BJ (cell line): Measurements from ENCODE around the gene TSR3. TPM values are rescaled to one million over a fixed set of nuclear protein-coding genes. Genes with fewer than 3 reads are reported as not detected.

Experiments
- CTCF ChIA-PET: fragments of 350-600 bp; formaldehyde crosslinking; extraction: SDS; loops from one replicate; lab custom pipeline; 2021; ENCODE audit warnings: antibody characterized with exemption, inconsistent platforms; lab: Yijun Ruan, JAX
- POLR2A ChIA-PET: fragments of 300-600 bp; sonication (Branson Sonifier 250); formaldehyde crosslinking; extraction: SDS; loops from one replicate; lab custom pipeline; 2021; ENCODE audit warnings: antibody characterized with exemption; lab: Charles Lee
- DNase-seq: peaks from one replicate; pipeline ENCODE4 v3.0.0-alpha.2; 2011; ENCODE audit warnings: low read depth
- H3K27me3 ChIP-seq: 2 replicates; pipeline ENCODE4 v1.6.0; 2011; ENCODE audit warnings: low read length; ENCODE audit not compliant: control insufficient read depth, insufficient read depth
- H3K36me3 ChIP-seq: 2 replicates; pipeline ENCODE4 v1.5.1; 2011; ENCODE audit warnings: low read length; ENCODE audit not compliant: control insufficient read depth, insufficient read depth
- H3K4me3 ChIP-seq: 2 replicates; pipeline ENCODE4 v1.5.1; 2011; ENCODE audit warnings: low read depth, mild to moderate bottlenecking, control low read depth, low read length
- CTCF ChIP-seq: IDR thresholded peaks from 2 replicates; pipeline ENCODE4 v1.5.1; 2011; ENCODE audit warnings: low read depth, mild to moderate bottlenecking, control low read depth, inconsistent platforms, low read length, moderate library complexity; ENCODE audit not compliant: insufficient read depth
- polyA plus RNA-seq: library from polyadenylated mRNA; depleted of rRNA; stranded (reverse); fragments of >200 nt; gene quantifications from 2 replicates; pipeline ENCODE4 v1.2.3, GENCODE V29; 2011

Gene TSR3
- polyA plus RNA-seq, 1 experiment: 52.3 TPM

DNA sequence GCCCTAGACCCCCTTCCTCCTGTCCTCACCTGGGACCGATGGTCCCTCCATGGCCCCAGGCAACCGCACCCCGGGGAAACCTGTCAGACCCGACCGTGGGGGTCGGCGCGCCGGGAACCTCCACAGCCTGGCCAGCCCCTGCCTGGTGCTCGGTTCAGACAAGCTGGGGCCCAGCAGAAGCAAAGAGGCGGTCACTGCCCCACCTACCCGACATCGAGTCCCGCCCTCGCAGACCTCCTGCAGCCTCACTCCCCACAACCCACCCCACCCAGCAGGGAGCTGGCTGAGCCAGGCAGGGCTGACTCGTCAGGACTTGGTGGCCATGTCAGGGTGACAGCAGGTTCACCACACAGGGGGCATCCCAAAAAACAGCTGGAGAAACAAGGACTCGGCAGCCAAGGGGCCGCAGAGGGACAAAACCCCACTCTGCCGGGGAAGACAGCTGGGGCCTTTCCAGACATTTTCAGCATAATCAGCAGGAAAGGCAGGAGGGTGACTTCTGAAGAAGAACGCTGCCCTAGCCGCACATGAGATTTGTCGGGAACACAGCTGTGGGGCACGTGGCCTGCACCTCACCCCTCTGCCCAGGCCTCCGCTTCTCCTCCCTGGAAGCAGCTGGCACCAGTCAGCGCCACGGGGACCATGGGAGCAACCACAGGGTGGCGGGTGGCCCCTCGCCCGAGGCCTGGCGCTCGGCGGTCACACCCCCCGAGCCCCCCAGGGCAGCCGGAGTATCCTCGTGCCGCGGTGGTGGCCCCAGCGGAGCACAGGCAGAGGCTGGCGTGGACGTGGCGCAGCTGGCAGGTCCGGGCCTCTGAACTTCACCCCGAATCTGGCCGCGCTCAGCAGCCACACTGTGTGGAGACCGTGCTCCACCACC lies 23.0 kb upstream of the TSR3 start:
- ChIA-PET POLR2A (no interaction called here), CTCF (no interaction called here)
- Histone ChIP-seq H3K4me3 (no peak overlapping the region), H3K27me3 (no peaks in the 10 kb centered on the region), H3K36me3 (peaks cover 14% of the 10 kb centered on the region)
- DNase-seq: no peak
- TF ChIP-seq CTCF: no peak

DNA sequence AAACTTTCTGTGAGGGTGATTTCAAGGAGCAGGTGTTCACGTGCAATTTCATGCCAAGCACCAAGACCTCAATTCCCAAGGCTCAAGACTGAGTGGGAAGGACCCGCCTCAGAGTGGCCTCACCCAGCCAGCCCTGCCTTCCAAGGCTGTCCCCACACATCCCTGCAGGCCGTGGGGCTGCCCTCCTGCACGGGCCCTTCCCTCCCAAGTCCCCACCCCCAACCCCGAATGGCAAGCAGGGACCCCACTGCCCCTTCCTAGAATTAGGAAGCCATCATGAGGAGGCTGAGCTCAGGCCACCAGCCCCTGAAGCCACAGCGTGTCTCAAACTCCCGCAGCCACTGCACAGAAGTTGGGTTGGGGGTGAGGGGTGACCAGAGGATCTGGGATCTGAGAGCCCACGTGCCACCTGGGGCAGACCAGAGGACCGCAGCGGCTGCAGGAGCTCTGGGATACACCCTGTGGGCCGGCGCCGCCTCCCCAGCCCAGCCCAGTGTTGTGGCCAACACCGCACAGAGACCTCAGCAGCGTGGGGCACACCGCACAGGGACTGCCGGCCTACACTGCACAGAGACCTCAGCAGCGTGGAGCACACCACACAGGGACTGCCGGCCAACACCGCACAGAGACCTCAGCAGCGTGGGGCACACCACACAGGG lies 20.7 kb upstream of the TSR3 start:
- Histone ChIP-seq H3K36me3 (peaks cover 15% of the 10 kb centered on the region), H3K4me3 (no peak overlapping the region), H3K27me3 (no peaks in the 10 kb centered on the region)
- POLR2A ChIA-PET: no interaction called here
- DNase-seq: no peak
- CTCF ChIA-PET: interaction anchor here (2.3 kb wide), 1 partner anchor 9 kb away, joined by 8 read pairs; no protein-coding TSS in a partner anchor
- TF ChIP-seq CTCF: no peak

GRCh38 chr16:1371054-1371978 lies 19.6 kb upstream of the TSR3 start:
- Histone ChIP-seq H3K27me3 (no peaks in the 10 kb centered on the region), H3K4me3 (no peak overlapping the region), H3K36me3 (peaks cover 23% of the 10 kb centered on the region)
- CTCF ChIA-PET: interaction anchor here (2.3 kb wide), 1 partner anchor 8 kb away, joined by 8 read pairs; no protein-coding TSS in a partner anchor
- TF ChIP-seq CTCF: no peak
- POLR2A ChIA-PET: no interaction called here
- DNase-seq: no peak

DNA sequence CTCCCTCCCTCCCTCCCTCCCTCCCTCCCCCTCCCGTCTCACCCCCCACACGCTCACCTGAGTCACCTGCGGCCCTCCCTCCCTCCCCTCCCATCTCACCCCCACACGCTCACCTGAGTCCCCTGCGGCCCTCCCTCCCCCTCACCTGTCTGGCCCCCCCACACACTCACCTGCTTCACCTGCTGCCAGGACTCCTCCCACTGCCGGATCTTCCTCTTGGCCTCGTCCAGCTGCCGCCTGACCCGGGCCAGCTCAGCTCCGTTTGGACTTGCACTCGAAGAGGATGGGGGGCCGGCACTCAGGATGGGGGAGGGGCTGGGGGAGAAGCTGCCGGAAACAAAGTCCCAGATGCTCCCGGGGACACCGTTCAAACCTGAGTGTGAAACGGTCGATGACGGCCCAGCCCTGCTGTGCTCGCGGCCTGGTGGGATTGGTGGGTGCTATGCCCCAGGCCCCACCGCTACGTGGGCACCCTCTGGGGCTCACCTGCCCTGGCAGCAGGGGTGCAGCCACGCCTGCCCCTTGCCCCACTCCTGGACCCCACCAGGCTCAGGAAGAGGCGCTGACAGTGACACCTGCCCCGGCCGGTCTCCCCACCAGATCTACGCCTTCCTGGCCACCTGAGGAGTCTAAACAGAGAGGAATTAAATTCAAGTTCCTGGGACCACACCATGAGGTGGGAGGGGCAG lies 16.0 kb upstream of the TSR3 start:
- POLR2A ChIA-PET: no interaction called here
- DNase-seq: no peak
- CTCF ChIA-PET: interaction anchor here (3.2 kb wide), 1 partner anchor 11 kb away, joined by 18 read pairs; no protein-coding TSS in a partner anchor
- H3K4me3 ChIP-seq: no peak overlapping the region
- H3K27me3 ChIP-seq: no peaks in the 10 kb centered on the region
- H3K36me3 ChIP-seq: peaks cover 35% of the 10 kb centered on the region
- TF ChIP-seq CTCF: no peak
